NB4 (cell line): ENCODE data around the gene GALNT14.

ENCODE experiments used
- MYC ChIP-seq: IDR thresholded peaks from 2 replicates; pipeline ENCODE4 v1.6.1; 2011; ENCODE audit warnings: low read depth, low read length
- POLR2A ChIP-seq: IDR thresholded peaks from 2 replicates; pipeline ENCODE4 v1.6.1; 2011; ENCODE audit warnings: mild to moderate bottlenecking; ENCODE audit not compliant: insufficient read length; ENCODE audit errors: extremely low read depth
- TF ChIP-seq, protein P1 (sequence below): IDR thresholded peaks from one replicate; pipeline ENCODE4 v1.5.1; 2012; ENCODE audit warnings: low read depth, low read length
- TF ChIP-seq, protein P2 (sequence below): IDR thresholded peaks from 2 replicates; pipeline ENCODE4 v1.6.1; 2011; ENCODE audit warnings: low read depth, low read length

DNA sequence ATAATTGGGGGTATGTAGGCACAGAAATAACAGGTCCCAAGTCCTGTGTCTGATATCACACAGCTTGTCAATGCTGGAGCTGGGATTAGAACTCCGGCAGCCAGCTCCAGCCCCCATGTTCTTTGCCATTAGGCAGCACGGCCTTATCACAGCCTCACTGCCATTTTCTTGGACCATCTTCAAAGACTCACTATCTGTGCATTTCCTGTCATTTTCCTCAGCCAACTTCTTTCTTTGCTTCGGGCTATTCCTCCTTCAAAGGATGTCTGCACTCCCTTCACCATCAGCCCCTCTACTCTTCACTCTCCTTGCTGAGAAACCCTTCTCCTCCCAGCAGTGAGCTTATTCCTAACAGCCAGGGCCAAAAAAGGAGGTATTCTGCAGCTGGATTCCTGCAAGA lies 139.6 kb downstream of the GALNT14 start:
- TF ChIP-seq, protein P1, sequence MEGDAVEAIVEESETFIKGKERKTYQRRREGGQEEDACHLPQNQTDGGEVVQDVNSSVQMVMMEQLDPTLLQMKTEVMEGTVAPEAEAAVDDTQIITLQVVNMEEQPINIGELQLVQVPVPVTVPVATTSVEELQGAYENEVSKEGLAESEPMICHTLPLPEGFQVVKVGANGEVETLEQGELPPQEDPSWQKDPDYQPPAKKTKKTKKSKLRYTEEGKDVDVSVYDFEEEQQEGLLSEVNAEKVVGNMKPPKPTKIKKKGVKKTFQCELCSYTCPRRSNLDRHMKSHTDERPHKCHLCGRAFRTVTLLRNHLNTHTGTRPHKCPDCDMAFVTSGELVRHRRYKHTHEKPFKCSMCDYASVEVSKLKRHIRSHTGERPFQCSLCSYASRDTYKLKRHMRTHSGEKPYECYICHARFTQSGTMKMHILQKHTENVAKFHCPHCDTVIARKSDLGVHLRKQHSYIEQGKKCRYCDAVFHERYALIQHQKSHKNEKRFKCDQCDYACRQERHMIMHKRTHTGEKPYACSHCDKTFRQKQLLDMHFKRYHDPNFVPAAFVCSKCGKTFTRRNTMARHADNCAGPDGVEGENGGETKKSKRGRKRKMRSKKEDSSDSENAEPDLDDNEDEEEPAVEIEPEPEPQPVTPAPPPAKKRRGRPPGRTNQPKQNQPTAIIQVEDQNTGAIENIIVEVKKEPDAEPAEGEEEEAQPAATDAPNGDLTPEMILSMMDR = no peak
- no peak for TF ChIP-seq POLR2A
- no peak for TF ChIP-seq MYC
- TF ChIP-seq, protein P2, sequence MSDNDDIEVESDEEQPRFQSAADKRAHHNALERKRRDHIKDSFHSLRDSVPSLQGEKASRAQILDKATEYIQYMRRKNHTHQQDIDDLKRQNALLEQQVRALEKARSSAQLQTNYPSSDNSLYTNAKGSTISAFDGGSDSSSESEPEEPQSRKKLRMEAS = no peak
